Neutrophil (primary cell): Measurements from ENCODE around the gene EDAR.

ENCODE experiments used
- H3K27ac ChIP-seq: fragments of 200-600 bp; sonication (generic); 2 replicates; pipeline ENCODE4 v1.5.1; 2016; ENCODE audit warnings: mild to moderate bottlenecking, moderate library complexity
- H3K27me3 ChIP-seq: fragments of 200-600 bp; sonication (generic); 2 replicates; pipeline ENCODE4 v1.6.0; 2016; ENCODE audit warnings: mild to moderate bottlenecking
- H3K36me3 ChIP-seq: fragments of 200-600 bp; sonication (generic); 2 replicates; pipeline ENCODE4 v1.5.1; 2017
- H3K4me1 ChIP-seq, 2 experiments: fragments of 200-600 bp in 1 of 2; sonication (generic) in 1 of 2; 1 replicate in 1 of 2; 2 replicates in 1 of 2; pipeline versions ENCODE4 v1.5.1 to v1.6.1; 2013 to 2016; ENCODE audit warnings: low read depth in 1 of 2, low read length in 1 of 2, mild to moderate bottlenecking in 1 of 2, moderate library complexity in 1 of 2; ENCODE audit not compliant: control insufficient read depth in 1 of 2, insufficient read depth in 1 of 2
- H3K4me3 ChIP-seq, 2 experiments: fragments of 200-600 bp in 1 of 2; sonication (generic) in 1 of 2; 1 replicate in 1 of 2; 2 replicates in 1 of 2; pipeline ENCODE4 v1.5.1; 2013 to 2016; ENCODE audit warnings: low read depth in 1 of 2, low read length in 1 of 2, mild to moderate bottlenecking in 1 of 2, moderate library complexity in 1 of 2
- H3K9me3 ChIP-seq: fragments of 200-600 bp; sonication (generic); 2 replicates; pipeline ENCODE4 v1.5.1; 2016
- CTCF ChIP-seq: fragments of 200-600 bp; sonication (generic); IDR thresholded peaks from 2 replicates; pipeline ENCODE4 v1.5.1; 2016; ENCODE audit warnings: antibody characterized with exemption

EDAR gene

DNA sequence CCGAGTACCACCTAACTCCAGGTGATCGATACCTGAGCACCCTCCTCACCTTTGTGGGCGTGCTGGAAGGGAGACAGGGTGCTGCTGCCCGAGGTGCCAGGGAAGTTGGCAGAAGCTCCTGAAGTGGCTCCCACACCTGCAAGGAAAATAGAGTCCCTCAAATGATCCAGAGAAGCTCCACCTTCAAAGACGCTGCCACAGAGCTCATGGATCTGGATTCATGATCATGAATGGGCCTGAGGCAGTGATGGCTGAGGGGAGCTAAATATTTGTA, 76.5 kb downstream of the EDAR start:
- Histone ChIP-seq H3K27ac (no peak overlapping the region), H3K4me1 (no peaks in the 10 kb centered on the region), H3K27me3 (peaks cover 16% of the 10 kb centered on the region), H3K36me3 (no peaks in the 10 kb centered on the region), H3K4me3 (no peak overlapping the region), H3K9me3 (no peaks in the 10 kb centered on the region)
- TF ChIP-seq CTCF, result no peak

DNA sequence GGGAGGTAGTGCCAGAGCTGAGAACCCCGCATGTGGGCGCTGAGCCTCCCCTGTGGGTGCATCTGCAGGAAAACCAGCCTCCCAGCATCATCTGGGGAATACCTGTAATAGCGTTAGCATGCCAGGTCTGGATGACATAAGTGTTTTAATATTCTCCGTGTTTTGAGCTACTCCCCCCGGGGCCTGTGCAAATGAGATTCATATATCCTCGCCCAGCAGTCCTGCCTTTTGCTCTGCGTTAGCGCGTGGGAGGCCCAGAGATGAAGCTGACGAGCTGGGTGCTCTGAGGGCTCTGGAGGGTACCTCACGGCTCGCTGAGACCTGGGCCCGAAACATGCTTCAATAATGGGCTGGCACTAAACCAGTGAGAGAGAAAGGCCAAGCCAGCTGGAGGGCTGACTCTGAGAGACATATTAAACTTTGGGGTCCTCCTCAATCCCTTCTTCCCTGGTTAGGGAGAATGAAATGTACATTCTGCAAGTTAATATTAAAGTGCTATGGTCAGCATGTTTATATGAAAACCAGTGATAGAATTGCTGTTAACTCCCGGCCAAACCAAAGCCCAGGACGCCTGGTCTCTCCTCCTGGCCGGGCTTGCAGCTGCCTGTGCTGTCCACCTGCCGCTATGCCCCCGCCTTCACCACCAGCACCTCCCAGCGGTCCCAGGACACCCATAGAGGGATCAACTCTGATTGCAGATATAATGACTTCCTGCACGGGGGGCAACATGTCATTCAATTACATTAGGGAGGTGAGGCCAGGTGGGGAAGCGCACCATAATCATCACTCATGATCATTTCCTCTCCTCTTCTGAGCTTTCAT, 77.0 kb downstream of the EDAR start:
- Histone ChIP-seq H3K4me3 (no peak overlapping the region), H3K27ac (no peak overlapping the region), H3K9me3 (no peaks in the 10 kb centered on the region), H3K4me1 (no peaks in the 10 kb centered on the region), H3K36me3 (no peaks in the 10 kb centered on the region), H3K27me3 (peaks cover 11% of the 10 kb centered on the region)
- TF ChIP-seq CTCF, result no peak

- Histone ChIP-seq H3K4me1 (no peaks in the 10 kb centered on the region), H3K27me3 (peaks cover 5% of the 10 kb centered on the region), H3K36me3 (no peaks in the 10 kb centered on the region), H3K4me3 (no peak overlapping the region), H3K27ac (no peak overlapping the region), H3K9me3 (no peaks in the 10 kb centered on the region)
- TF ChIP-seq CTCF, result no peak
These were observed 77.6 kb downstream of the EDAR start for GRCh38 chr2:108911401-108911800.

- Histone ChIP-seq H3K27ac (no peak overlapping the region), H3K36me3 (no peaks in the 10 kb centered on the region), H3K4me3 (no peak overlapping the region), H3K9me3 (no peaks in the 10 kb centered on the region), H3K4me1 (no peaks in the 10 kb centered on the region), H3K27me3 (no peaks in the 10 kb centered on the region)
- TF ChIP-seq CTCF, result no peak
These were observed 78.3 kb downstream of the EDAR start for GRCh38 chr2:108910541-108911396.

GRCh38 chr2:108910011-108910431, 79.0 kb downstream of the EDAR start:
- TF ChIP-seq CTCF, result no peak
- Histone ChIP-seq H3K27me3 (no peaks in the 10 kb centered on the region), H3K4me1 (no peaks in the 10 kb centered on the region), H3K9me3 (no peaks in the 10 kb centered on the region), H3K27ac (no peak overlapping the region), H3K36me3 (no peaks in the 10 kb centered on the region), H3K4me3 (no peak overlapping the region)
